ENCODE data around the gene MAFG. TPM values are rescaled to one million over a fixed set of nuclear protein-coding genes. Genes with fewer than 3 reads are reported as not detected.

Gene MAFG
- total and polyA plus RNA-seq, 9 of the 15 experiments (the other 6 are each of a cell fraction or from before 2014, with no cell fraction given), result 1.1 to 58.1 (median 24.9) TPM

GRCh38 chr17:81924557-81925532 is 2.7 kb downstream of the MAFG start (continued):
- TF ChIP-seq MYC (IDR thresholded peaks at IDR 0.05; ENCODE audit: low read depth, low read length), result peak; percentile 25; the same call in 1 of the 2 replicates
- TF ChIP-seq MYC (CRISPR knock-in tag; IDR thresholded peaks at IDR 0.05; ENCODE audit: borderline replicate concordance, low read depth), result no peak
- no peak for TF ChIP-seq ZNF699 (CRISPR knock-in tag; IDR thresholded peaks at IDR 0.05; ENCODE audit: insufficient replicate concordance)
- no peak for TF ChIP-seq ZNF764 (CRISPR knock-in tag; IDR thresholded peaks at IDR 0.05; ENCODE audit: low read depth)
- TF ChIP-seq SIRT6 (IDR thresholded peaks at IDR 0.05; ENCODE audit: low read depth, low read length), result no peak
- TF ChIP-seq TOE1 (IDR thresholded peaks at IDR 0.05; ENCODE audit: borderline replicate concordance), result no peak
- no peak for TF ChIP-seq TOE1 (CRISPR knock-in tag; IDR thresholded peaks at IDR 0.05; ENCODE audit: borderline replicate concordance, low read depth)
- TF ChIP-seq CTCF (IDR thresholded peaks at IDR 0.05 in 2 of 3, conservative IDR thresholded peaks at IDR 0.05 in 1 of 3; ENCODE audit: insufficient read depth in 2 of 3, low read depth in 1 of 3, low read length in 3 of 3), result peak in 2 of 3 experiments; percentile 16 to 23; a peak in 1 of 6 replicates
- TF ChIP-seq ZNF354B (CRISPR knock-in tag; IDR thresholded peaks at IDR 0.05), result no peak
- no peak for TF ChIP-seq PCBP1 (IDR thresholded peaks at IDR 0.05; ENCODE audit: low read depth, low read length, poor library complexity, severe bottlenecking)
- no peak for TF ChIP-seq PCBP2 (IDR thresholded peaks at IDR 0.05; ENCODE audit: low read depth, low read length, poor library complexity, severe bottlenecking)
- 0 out of 2 replicates have a peak, but pooled peaks have one; percentile 45 for TF ChIP-seq RBFOX2 (IDR thresholded peaks at IDR 0.05; ENCODE audit: low read depth, low read length)
- TF ChIP-seq MNT (conservative IDR thresholded peaks at IDR 0.05), result 0 out of 4 replicates have a peak, but pooled peaks of 1 of the 2 experiments have one; percentile 25
- no peak for TF ChIP-seq E2F6 (IDR thresholded peaks at IDR 0.05; ENCODE audit: borderline replicate concordance in 1 of 2, extremely low read depth in 1 of 2, insufficient read depth in 1 of 2, insufficient read length in 1 of 2, low read depth in 1 of 2, low read length in 1 of 2, poor library complexity in 1 of 2, severe bottlenecking in 1 of 2)
- no peak for TF ChIP-seq ZNF449 (CRISPR knock-in tag; IDR thresholded peaks at IDR 0.05)
- peak; percentile 60 for TF ChIP-seq MAFF (IDR thresholded peaks at IDR 0.05; ENCODE audit: low read length)
- TF ChIP-seq RCOR1 (IDR thresholded peaks at IDR 0.05; ENCODE audit: borderline replicate concordance in 1 of 2, low read depth in 2 of 2, low read length in 2 of 2), result no peak
- no peak for TF ChIP-seq RBBP5 (IDR thresholded peaks at IDR 0.05; ENCODE audit: borderline replicate concordance, insufficient read depth, low read length, poor library complexity, severe bottlenecking)
